ENCODE measurements around the gene ADNP.
A peak's percentile ranks its signal among the peaks of the same experiment; 100 is the strongest.
"Not testable (repeated sequence)": the region's sequence is repeated elsewhere in the genome, so short reads cannot be mapped to it uniquely, and the experiment has no call there.

ADNP gene

GRCh38 chr20:50900261-50900660, 31.0 kb downstream of the ADNP start:
- DNase-seq = peak; percentile 88

GRCh38 chr20:50898475-50898874, 32.8 kb downstream of the ADNP start:
- DNase-seq = no peak

- DNase-seq = peak; percentile 87
These were observed 36.0 kb downstream of the ADNP start for GRCh38 chr20:50895111-50895830.

- no peak for DNase-seq
These were observed 37.6 kb downstream of the ADNP start for GRCh38 chr20:50893620-50894019.

- no peak for DNase-seq
These were observed 38.8 kb downstream of the ADNP start for GRCh38 chr20:50892394-50892793.

GRCh38 chr20:50891138-50891537, 40.1 kb downstream of the ADNP start:
- peak; percentile 43 for DNase-seq

- DNase-seq = no peak
These were observed 43.7 kb downstream of the ADNP start for GRCh38 chr20:50887576-50887975.

GRCh38 chr20:50886184-50886790, 45.0 kb downstream of the ADNP start:
- no peak for DNase-seq

GRCh38 chr20:50885781-50886180, 45.5 kb downstream of the ADNP start:
- no peak for DNase-seq

GRCh38 chr20:50885068-50885467, 46.2 kb downstream of the ADNP start:
- DNase-seq = no peak

- DNase-seq = no peak
These were observed 47.4 kb downstream of the ADNP start for GRCh38 chr20:50883856-50884255.

- DNase-seq = not testable (repeated sequence)
These were observed 49.3 kb downstream of the ADNP start for GRCh38 chr20:50881759-50882424.

- no peak for DNase-seq
These were observed 51.3 kb downstream of the ADNP start for GRCh38 chr20:50879649-50880550.

- no peak for DNase-seq
These were observed 53.9 kb downstream of the ADNP start for GRCh38 chr20:50877232-50877743.

- DNase-seq = no peak
These were observed 54.4 kb downstream of the ADNP start for GRCh38 chr20:50876816-50877215.

- no peak for DNase-seq
These were observed 55.1 kb downstream of the ADNP start for GRCh38 chr20:50876063-50876685.

- no peak for DNase-seq
These were observed 56.2 kb downstream of the ADNP start for GRCh38 chr20:50874758-50875665.

- no peak for DNase-seq
These were observed 57.0 kb downstream of the ADNP start for GRCh38 chr20:50874111-50874757.

- no peak for DNase-seq
These were observed 57.7 kb downstream of the ADNP start for GRCh38 chr20:50873585-50873984.

- DNase-seq = no peak
These were observed 58.4 kb downstream of the ADNP start for GRCh38 chr20:50872560-50873425.
